DMS 273 (cell line): Measurements from ENCODE around the gene MYO16.
"Not testable (repeated sequence)": the region's sequence is repeated elsewhere in the genome, so short reads cannot be mapped to it uniquely, and the experiment has no call there.

ENCODE experiments used
- DNase-seq: peaks from one replicate; lab custom pipeline; 2025; ENCODE audit not compliant: unreplicated experiment; lab: John Stamatoyannopoulos, UW

MYO16 gene

DNA sequence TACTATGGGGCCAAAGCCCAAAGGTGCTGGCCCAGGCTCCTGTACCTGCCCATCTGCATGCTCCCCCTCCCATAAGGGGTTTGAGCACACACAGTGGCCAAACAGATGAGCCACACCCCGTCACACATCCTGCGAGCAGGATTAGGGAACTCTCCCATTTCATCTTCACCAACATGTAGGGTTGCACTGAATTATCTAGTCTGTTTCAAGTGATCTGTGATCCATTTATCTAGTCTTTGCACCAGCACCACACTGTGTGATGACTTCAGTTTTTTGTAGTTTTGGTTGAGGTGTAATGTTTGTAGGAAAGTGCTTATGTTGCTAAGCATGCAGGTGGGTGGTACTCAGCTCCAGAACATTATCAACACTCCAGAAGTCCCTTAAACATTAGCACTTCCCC is 249.3 kb downstream of the MYO16 start:
- no peak for DNase-seq

DNA sequence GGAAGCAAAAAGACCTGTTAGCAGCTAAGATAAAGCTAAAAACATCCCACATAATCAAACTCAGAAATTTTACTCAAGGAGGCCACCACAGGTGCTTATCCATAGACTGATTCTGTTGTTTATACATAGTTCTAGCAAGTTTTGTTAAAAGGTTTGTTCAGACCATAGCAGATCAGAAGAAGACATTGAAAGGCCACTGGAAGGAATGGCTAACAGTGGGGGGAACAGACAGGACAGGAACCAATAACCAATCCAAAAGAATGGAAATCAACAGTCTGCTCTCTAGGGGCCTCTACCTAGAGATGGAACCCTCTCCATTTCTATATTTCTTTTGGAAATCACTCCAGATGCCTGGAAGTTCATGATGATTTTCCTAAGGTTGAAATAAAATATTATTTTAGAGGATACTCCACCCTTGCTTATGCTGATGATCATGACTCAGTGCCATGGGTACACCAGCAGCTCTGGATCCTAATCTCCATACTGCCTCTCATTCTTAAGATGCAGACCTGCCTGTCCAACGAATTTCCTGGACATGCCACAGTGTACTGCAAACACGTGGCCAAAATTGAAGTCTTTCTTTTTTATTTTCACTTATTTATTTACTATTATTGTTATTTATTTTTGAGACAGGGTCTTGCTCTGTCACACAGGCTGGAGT is 260.0 kb downstream of the MYO16 start:
- DNase-seq, result no peak

DNA sequence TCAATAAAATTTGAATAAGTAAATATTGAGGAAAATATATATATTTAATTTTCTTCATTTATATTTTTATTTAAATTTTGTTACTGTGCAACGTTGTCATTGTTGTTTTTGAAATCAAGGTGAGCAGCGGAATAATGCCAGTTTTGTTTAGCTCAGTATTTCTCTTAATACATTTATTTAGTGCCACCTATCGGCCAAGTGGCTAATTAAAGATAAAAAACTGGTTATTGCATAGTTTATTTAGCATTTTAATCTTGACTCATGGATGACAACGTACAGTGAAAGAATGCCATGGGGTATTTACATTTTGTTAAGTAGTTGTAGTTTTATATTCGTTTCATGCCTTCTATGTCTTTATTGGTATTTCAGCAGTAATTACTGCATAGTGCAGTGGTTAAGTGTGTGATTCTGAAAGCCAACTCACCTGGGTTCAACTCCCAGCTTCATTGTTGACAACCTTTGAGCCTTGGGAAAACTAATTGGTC is 265.9 kb downstream of the MYO16 start:
- DNase-seq, result peak; percentile 69

DNA sequence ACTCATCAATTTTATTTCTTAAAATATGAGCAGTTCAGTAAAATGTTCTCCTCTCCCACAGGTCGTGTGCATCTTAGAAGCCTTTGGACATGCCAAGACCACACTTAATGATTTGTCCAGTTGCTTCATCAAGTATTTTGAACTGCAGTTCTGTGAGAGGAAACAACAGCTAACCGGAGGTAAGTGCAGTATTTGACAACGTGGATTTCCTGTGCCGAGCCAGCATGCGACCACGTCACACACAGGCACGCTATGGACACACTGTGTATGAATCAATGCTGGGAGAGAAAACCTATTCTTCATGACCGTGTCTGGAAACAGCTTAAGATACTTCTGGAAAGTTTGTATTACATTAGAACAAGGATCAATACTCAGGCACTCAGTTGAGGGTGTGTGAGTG is 268.5 kb downstream of the MYO16 start:
- DNase-seq, result no peak

DNA sequence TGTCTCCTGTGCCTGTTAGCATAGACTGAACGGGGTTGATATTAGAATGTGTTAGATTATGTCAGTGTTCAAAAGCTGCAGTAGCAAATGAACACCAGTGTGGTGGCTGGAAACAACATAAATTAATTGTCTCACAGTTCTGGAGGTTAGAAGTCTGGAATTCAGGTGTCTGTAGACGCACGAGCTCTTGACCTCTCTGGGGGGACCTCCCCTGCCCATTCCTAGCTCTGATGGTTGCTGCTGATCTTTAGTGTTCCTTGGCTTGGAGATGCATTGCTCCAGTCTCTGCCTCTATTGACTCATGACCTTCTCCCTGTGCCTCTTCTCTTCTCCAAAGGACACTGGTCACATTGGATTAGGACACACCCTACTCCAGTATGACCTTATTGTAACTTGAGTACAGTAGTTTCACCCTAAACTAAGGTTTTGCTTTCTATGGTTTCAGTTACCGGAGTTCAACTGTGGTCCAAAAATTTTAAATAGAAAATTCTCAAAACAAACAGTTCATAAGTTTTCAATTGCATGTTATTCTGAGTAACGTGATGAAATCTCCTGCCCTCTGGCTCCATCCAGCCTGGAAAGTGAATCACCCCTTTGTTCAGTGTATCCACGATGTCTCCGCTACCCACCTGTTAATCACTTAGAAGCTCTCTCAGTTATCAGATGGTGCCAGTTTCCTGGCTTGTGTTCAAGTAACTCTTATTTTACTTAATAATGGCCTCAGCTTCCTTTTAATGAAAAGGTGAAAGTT is 273.2 kb downstream of the MYO16 start:
- no peak for DNase-seq

DNA sequence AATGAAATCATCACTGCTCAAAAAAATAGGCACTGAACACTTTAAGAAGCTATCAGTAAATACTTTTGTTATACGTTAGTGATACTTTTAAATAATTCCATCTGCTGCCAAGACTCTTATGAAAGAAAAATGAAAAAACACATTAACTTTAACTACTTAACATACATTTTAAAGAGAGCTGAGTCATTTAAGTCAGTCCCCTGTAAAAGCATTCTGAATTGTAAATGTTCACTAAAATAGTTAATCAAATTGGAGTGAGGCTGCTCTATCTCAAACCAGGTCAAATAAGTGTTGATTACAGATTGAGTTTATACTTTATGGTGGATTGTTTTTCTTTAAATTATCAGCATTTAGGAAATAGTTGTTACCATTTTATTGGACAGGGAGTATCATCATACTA is 274.2 kb downstream of the MYO16 start:
- no peak for DNase-seq

DNA sequence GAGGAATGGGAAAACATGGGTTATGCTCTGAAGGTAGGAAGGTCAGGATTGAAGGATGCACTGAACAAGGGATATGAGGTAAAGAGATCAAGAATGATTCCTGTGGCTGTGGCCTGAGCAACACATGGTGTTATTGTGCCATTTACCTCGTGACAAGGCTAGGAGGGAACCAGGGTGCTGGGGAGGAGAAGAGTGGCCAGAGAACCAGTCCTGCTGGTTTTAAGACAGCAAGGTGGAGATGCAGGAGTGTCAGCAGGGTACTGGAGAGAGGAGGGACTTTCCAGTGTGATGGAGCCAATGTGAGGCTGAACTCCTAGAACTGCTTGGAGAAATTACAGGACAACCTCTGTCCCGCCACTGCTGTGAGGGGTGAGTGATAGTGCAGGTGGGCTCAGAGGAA is 282.4 kb downstream of the MYO16 start:
- no peak for DNase-seq

DNA sequence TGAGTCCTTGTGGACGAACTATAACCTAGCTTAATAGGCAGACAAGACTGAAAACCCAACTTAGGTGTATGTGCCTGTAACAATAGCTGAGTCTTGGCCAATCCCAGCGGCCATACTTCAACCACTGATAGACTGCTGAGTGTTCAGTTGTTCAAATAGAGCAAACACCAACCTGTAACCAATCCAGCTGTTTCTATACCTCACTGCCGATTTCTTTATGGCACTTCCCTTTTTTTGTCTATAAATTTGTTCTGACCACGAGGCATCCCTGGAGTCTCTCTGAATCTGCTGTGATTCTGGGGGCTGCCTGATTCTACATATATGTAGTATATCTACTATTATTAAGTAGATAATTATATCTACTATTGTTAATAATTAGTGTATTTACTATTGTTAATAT is 284.3 kb downstream of the MYO16 start:
- DNase-seq, result not testable (repeated sequence)

DNA sequence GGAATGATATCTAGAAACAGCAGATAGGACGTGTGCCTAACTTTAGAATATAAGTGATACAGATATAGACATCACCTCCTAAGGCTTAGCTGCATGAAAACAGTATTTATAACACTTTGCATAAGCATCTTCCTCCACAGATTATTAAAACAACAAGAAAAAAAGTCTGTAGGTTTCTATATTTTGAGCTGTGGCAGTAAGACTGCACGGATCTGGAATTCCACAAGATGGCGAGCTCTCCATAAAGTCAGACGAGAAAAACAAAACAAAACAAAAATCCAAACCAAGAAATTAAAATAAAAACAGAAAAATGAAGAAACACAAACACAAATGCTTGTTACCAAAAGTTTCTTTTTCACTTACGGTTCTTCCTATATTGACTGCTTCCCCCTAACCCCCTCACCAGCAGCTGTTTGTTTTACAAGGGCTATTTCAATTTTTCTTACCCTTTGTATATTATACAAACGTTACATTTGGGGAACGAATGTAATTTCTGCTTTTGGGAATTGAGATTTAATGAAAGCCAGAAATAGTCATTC is 285.8 kb downstream of the MYO16 start:
- DNase-seq, result peak; percentile 36

DNA sequence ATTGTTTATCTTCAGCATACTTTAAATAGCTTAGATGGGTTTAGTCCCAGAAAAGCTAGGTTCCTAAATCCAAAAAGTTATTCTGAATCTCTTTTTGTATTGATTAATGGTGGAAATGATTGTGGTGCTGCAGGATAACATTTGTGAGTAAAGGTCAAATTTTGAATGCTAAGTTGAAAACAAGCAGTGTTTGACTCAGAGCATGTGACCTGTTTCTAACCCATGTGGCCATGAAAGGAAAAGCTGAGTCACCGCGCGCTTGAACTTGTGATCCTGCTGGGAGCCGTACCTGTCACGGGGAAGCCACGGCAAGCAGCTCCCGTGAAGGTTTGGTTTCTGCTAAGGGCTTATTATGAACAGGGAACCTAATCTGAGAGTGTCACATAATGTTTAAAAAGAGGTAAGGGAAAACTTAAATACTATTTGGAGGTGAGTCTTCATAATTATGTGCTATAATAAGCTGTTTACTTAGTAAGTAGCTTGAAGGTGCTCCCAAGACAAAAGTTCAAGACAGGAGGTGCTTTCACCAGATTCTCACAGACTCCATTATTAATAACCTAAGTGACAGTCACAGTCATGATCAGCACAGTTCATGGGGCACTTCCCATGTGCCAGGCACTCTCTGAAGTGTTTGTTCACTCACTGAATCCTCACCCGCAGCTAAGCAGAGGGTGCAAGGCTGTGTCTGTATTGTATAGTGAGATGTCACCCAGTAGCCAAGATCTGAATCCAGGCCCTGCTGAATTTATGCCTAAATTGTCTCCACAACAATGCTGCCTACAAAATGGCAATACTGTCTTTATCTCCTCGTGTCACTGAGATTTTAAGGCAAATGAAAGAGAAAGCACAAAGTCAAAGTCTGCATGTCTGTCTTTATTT is 286.5 kb downstream of the MYO16 start:
- DNase-seq, result peak; percentile 31

DNA sequence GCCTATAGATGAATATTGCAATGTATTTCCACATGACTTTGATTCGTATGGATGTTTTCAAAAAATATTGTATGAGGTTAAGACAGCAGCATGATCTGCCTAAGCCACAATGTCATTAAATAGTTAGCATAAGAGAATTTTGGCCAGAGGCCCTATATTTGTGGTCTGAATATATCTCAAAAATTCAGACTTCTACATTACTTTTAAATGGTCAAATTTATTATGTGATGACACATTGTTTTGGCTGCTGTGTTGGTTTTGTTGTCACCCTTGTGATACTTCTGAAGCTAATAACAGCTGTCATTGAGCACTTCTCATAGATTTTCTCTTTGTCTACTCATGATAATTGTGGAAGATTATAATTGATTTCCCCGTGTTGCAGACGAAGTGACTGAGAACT is 288.2 kb downstream of the MYO16 start:
- no peak for DNase-seq

DNA sequence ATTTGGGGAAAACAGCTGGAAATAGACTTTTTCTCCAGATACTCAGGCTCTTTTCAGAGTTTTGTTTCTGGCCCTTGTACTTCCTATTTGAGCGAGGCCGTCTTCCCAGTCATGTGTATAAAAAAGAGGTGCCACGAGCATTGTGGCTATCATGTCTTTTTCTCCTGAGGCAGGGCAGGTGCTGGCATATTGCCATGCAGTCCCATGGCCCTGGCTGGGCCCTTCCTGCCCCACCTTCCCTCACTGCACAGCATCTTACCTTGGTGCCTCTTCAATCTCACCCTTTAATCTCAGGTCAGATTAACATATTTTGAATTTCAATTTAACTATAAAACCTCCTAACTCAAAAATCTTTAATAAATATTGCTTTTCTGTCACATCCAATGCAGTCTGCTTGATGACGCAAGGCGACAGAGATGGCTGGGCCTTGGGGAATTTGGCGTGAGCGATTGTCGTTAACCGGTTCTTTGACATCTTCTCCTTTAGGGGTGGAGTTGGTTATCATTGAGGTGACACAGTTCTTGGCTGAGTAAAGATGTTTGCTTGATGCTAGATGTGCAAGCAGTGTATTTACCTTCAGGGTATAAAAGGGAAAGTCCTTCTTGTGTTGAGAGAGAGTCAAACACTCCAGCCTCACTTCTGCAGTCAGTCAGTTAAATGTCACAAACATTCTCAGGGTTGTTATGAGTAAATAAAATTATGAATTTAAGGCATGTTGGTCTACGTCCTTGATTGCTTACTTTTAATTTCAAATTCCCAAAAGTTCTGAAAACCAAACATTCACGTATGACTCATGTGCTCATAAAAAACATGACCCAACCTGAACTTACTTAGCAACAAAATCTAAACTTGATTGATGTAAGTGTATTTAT is 289.9 kb downstream of the MYO16 start:
- DNase-seq, result no peak

DNA sequence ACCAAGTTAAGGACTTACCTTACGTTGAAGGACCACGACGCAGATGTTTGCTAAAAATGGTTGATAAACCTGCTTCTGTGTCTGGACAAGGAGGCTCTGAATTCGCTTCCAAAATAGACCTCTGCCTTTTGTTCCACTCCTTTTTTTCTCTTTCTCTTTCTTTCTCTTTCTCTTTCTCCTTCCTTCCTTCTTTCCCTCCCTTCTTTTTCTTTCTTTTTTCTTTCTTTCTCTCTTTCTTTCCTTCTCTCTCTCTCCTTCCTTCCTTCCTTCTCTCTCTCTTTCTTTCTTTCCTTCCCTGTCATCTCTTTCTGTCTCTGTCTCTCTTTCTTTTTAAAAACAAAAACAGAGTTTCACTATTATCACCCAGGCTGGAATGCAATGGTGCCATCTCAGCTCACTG is 290.7 kb downstream of the MYO16 start:
- no peak for DNase-seq

DNA sequence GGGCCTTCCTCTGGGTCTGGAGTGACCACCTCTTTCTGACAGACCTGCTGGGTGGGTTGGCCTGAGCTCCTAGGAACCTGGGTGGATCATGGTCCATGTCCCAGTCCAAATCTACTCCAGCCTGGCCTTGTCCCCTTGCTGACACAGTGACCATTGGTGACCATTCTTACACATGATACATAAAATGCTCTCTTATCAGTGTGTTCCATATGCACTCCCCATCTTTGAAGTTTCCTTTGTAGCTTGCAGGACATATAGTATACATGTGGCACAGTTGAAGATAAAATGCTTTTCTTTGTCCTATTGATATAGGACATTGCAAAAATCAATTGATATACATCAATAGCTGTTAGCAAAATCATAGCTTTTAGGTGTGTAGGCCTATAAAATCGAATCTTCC is 291.8 kb downstream of the MYO16 start:
- no peak for DNase-seq

DNA sequence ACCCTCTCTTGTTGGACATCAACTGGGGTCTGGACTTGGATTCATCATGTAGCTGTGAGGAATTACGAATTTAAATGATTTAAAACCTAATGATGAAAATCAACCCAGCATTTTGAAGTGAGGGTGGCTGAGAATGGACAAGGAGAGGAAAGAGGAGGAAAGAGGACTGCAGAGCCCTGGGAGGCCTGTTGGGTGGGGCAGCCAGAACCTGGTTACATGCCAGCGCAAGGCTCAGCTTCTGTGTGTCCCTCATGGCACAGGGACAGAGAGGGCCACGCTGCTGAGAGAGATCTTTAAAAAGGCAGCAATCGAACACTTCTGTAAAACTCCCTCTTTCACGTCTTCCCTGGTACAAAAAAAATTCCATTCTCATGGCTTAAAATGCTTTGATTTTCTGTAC is 292.7 kb downstream of the MYO16 start:
- DNase-seq, result no peak

DNA sequence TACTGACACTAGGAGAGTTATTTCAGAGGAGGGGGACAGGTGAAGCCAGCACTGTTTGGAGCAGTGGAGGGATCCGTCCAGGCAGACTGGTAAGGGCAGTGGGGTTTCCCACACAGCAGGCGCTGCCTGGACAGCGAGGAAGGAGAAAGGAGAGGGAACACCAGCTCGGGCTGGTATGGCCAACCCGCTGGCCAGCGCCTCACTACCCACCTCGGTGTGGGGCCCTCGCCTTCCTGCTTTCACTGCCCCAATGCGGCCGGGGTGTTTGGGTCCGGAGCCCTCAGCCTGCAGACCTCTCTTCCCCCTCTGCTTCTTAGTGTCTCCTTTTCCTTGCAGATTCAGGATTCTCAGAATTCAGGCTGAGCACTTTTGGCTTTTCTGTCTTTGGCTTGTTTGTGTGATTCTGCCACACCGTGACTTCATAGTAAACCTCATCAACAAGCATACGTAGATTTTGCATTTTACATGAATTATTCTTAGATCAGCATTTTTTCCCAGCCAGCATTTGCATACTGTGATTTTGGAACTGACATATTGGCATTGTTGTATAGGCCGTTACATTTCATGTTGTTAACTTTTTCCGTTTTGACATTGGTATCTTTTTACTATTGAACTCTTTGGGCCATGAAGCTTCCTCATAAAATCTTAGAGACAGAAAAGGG is 294.1 kb downstream of the MYO16 start:
- no peak for DNase-seq

DNA sequence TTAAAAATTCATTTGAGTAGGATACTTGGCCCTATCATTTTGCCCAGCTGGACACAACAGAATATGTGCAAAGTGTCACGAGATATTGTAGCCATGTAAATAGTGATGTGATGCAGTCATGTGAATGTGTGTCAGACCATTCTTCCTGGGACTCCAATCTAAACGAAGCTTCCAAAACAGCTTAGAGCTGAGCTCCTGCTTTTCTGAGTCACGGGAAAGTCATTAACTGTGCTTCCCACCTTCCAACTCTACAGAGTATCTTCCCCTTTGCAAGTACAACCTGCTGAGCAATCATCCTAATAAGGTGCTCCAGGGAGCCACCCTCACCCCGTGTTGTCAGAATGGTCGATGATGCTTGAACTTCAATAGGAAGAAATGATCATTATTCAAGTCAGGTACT is 294.7 kb downstream of the MYO16 start:
- no peak for DNase-seq

DNA sequence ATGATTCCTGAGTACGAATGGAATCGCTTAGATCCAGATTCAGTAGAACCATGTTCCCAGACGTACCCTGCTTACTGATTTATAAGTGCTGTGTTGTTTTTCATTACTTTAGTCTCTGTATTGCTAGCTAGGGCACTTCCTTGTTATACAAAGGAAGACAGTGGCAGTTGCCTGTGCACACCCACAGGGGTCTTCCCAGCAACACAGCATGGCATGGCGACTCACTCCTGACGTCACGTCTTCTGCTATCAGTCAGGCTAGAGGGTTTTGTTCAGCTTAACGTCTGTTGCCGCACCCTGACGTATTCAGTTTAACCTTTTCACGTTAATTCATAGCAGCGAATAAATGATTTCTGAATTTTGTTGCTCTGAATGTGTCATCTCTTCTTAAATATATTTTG is 295.1 kb downstream of the MYO16 start:
- no peak for DNase-seq

DNA sequence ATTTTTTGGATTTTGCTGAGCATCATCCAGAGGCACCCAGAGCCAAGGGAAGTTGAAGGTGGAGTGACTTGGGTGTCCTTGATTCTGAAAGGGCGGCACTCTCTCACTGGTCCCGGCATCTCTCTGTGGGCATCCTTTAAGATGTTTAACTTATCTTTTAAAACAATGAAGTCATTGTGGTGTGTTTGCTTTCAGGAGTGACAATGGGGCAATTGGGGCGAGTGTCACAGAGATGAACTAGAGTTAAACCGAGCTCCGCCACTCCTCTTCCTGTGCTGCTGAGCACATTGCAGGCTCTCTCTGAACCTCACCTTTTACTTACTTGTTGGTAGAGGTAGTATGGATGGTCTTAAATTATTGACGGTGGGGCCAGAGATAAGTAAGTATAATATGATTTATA is 295.7 kb downstream of the MYO16 start:
- DNase-seq, result no peak

DNA sequence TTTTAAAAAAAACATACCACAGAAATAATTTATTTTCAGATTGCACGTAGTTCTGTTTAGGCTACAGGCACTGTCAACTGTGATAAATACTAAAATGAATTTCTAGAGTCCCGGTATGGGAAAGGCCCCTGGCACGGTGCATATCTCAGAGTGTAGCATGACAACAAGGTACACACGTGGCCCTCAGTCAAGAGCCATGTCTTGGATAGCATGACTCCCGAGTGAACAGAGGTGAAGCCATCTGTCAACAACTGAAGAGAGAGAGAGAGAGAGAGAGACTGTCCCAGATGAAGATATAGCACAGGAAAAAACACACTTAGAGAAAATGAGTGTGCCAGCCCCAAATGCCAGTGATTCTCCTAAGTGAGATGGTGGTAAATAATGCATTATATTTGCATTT is 297.5 kb downstream of the MYO16 start:
- no peak for DNase-seq
